Activated naive CD4-positive, alpha-beta T cell treated with anti-CD3 and anti-CD28 coated beads, Interleukin-2, amount 50 U/mL, for 72 hours (primary cell): ENCODE measurements around the gene MEIS2. TPM values are rescaled to one million over a fixed set of nuclear protein-coding genes. Genes with fewer than 3 reads are reported as not detected.
"Not testable (repeated sequence)": the region's sequence is repeated elsewhere in the genome, so short reads cannot be mapped to it uniquely, and the experiment has no call there.

Experiments
- ATAC-seq, 2 donors: fragments of 150-1000 bp; cut with Tn5 transposase; 2 replicates each; pipeline ENCODE4 v1.10.0; 2021; ENCODE audit warnings: mild to moderate bottlenecking in 2 of 2, moderate library complexity in 2 of 2
- DNase-seq, 2 donors: peaks; one replicate each; pipeline ENCODE4 v3.0.0; 2021 to 2022; ENCODE audit warnings: low spot score in 2 of 2
- H3K27ac Mint-ChIP-seq, 2 donors: one replicate each; pipeline ENCODE4 v1.8.0; 2022; ENCODE audit warnings: mild to moderate bottlenecking in 2 of 2, mixed read lengths in 2 of 2
- H3K36me3 Mint-ChIP-seq, 2 donors: one replicate each; pipeline ENCODE4 v1.8.0; 2022; ENCODE audit warnings: mixed read lengths in 2 of 2
- H3K9me3 Mint-ChIP-seq, 2 donors: one replicate each; pipeline ENCODE4 v1.8.0; 2022; ENCODE audit warnings: mixed read lengths in 2 of 2
- total RNA-seq, 2 donors: library from RNA; stranded (reverse); gene quantifications; one replicate each; pipeline ENCODE4 v1.2.3, GENCODE V29; 2022

Gene MEIS2
- total RNA-seq, 2 donors from 2014 or later: 0.16 TPM; not detected in 1

GRCh38 chr15:36992454-36992853, 107.9 kb downstream of the MEIS2 start:
- DNase-seq: no peak
- no peak overlapping the region for H3K27ac Mint-ChIP-seq
- no peaks in the 10 kb centered on the region for H3K36me3 Mint-ChIP-seq
- H3K9me3 Mint-ChIP-seq: no peaks in the 10 kb centered on the region
- ATAC-seq: no peak

- DNase-seq (no peak), ATAC-seq (no peak)
- peaks cover 16 to 18% of the 10 kb centered on the region in 2 donors for H3K9me3 Mint-ChIP-seq
- H3K27ac Mint-ChIP-seq: no peak overlapping the region
- peaks cover 0 to 9% of the 10 kb centered on the region in 2 donors for H3K36me3 Mint-ChIP-seq
These were observed 111.4 kb downstream of the MEIS2 start for GRCh38 chr15:36988947-36989346.

DNA sequence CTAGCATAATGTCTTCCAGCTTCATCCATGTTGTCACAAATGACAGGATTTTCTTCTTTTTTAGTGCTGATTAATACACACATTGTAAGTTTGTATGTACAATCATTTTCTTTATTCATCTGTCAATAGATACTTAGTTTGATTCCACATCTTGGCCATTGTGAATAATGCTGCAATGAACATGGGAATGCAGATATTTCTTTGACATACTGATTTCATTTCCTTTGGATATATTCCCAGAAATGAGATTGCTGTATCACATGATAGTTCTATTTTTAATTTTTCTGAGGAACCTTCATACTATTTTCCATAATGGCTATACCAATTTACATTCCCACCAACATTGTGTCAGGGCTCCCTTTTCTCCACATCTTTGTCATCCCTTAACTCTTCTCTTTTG, 117.9 kb downstream of the MEIS2 start:
- H3K36me3 Mint-ChIP-seq: peaks cover 0 to 12% of the 10 kb centered on the region in 2 donors
- H3K27ac Mint-ChIP-seq: no peak overlapping the region

DNA sequence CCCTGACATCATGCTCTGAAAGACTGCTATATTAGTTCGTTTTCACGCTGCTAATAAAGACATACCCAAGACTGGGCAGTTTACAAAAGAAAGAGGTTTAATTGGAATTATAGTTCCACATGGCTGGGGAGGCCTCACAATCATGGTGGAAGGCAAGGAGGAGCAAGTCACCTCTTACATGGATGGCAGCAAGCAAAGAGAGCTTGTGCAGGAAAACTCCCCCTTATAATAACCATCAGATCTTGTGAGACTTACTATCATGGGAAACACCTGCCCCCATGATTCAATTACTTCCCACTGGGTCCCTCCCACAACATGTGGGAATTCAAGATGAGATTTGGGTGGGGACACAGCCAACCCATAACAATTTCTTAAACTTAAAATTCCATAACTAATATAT, 120.1 kb downstream of the MEIS2 start:
- ATAC-seq, H3K36me3 Mint-ChIP-seq, H3K27ac Mint-ChIP-seq, DNase-seq: not testable (repeated sequence)
- peaks cover 15 to 30% of the 10 kb centered on the region in 2 donors for H3K9me3 Mint-ChIP-seq

More for the DNA sequence above, 117.9 kb downstream of the MEIS2 start:
- DNase-seq (no peak), ATAC-seq (no peak)
- peaks cover 20 to 34% of the 10 kb centered on the region in 2 donors for H3K9me3 Mint-ChIP-seq

- Mint-ChIP-seq H3K9me3 (peaks cover 0 to 16% of the 10 kb centered on the region in 2 donors), H3K36me3 (peaks cover 0 to 4% of the 10 kb centered on the region in 2 donors)
These were observed 121.7 kb downstream of the MEIS2 start for GRCh38 chr15:36978625-36979024.

DNA sequence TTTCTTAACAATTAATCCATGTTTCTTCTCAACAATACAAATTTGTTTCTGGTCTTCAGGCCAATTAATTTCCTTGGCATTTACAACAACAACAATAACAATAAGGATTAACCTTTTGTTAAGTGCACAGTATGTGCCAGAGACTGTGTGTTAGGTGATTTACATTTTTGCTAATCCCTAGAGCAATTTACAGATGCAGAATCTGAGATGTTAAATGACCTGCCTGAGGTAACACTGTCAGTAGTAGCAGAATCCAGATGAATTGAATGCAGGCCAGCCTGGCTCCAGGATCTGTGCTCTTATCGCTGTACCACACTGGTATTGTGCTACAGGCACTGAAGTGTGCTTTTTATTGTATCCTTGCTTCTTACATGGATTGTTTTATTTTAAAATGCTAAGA, 122.2 kb downstream of the MEIS2 start:
- H3K36me3 Mint-ChIP-seq: peaks cover 0 to 4% of the 10 kb centered on the region in 2 donors
- DNase-seq: no peak
- peaks cover 0 to 14% of the 10 kb centered on the region in 2 donors for H3K9me3 Mint-ChIP-seq
- no peak for ATAC-seq
- H3K27ac Mint-ChIP-seq: no peak overlapping the region

More at GRCh38 chr15:36978625-36979024, 121.7 kb downstream of the MEIS2 start:
- DNase-seq (no peak), ATAC-seq (no peak)
- no peak overlapping the region for H3K27ac Mint-ChIP-seq

- ATAC-seq: no peak
- peaks cover 0 to 4% of the 10 kb centered on the region in 2 donors for H3K36me3 Mint-ChIP-seq
- DNase-seq: no peak
- H3K9me3 Mint-ChIP-seq: peaks cover 0 to 10% of the 10 kb centered on the region in 2 donors
- H3K27ac Mint-ChIP-seq: no peak overlapping the region
These were observed 122.7 kb downstream of the MEIS2 start for GRCh38 chr15:36977659-36978058.

DNA sequence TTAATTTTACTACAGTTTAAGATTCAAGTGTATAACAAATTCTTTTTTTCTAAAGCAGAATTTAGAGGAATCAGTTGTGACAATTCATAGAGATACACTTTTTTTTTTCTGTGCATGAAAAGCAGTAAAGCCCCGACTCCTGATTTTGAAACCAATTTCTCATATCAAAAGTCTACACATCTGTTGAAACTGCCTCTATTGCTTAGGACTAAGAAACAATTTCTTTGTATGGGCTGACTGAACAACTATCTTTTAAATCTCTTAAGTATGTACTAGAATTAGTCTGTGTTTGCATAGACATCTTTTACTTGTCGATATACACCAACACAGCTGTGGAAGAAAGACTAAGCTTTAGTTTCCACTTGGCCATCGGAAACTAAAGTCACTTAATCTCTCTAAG, 127.6 kb downstream of the MEIS2 start:
- no peak for DNase-seq
- peaks cover 5 to 9% of the 10 kb centered on the region in 2 donors for H3K9me3 Mint-ChIP-seq
- H3K27ac Mint-ChIP-seq: no peak overlapping the region
- ATAC-seq: no peak
- H3K36me3 Mint-ChIP-seq: no peaks in the 10 kb centered on the region

- ATAC-seq: no peak
- DNase-seq: no peak
- H3K27ac Mint-ChIP-seq: no peak overlapping the region
- H3K9me3 Mint-ChIP-seq: peaks cover 5 to 9% of the 10 kb centered on the region in 2 donors
- no peaks in the 10 kb centered on the region for H3K36me3 Mint-ChIP-seq
These were observed 129.8 kb downstream of the MEIS2 start for GRCh38 chr15:36970522-36970921.

GRCh38 chr15:36967929-36968328, 132.4 kb downstream of the MEIS2 start:
- ATAC-seq: no peak
- Mint-ChIP-seq H3K36me3 (no peaks in the 10 kb centered on the region), H3K9me3 (peaks cover 5 to 9% of the 10 kb centered on the region in 2 donors), H3K27ac (no peak overlapping the region)
- no peak for DNase-seq

DNA sequence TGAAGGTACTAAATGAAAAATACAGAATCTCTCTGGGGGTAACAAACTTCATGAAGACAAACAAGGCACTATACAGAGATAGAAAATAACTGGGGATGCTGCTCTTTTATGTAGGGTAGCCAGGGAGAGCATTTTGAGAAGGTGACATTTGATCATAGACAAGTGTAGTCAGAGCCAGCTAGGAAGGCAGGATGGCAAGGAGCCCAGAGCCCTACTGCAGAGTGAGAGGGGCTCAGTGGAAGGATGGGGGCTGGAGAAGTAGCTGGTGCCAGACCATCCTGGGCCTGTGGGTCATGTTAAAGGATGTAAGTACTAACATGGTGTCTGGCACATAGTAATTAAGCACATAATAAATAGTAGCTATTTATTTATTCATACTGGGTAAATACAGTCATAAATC, 133.6 kb downstream of the MEIS2 start:
- Mint-ChIP-seq H3K36me3 (no peaks in the 10 kb centered on the region), H3K27ac (no peak overlapping the region), H3K9me3 (peaks cover 5 to 9% of the 10 kb centered on the region in 2 donors)
- ATAC-seq: no peak
- DNase-seq: no peak

- H3K27ac Mint-ChIP-seq: no peak overlapping the region
- ATAC-seq: no peak
- no peaks in the 10 kb centered on the region for H3K36me3 Mint-ChIP-seq
These were observed 134.6 kb downstream of the MEIS2 start for GRCh38 chr15:36965570-36966342.

GRCh38 chr15:36964626-36965025, 135.7 kb downstream of the MEIS2 start:
- Mint-ChIP-seq H3K27ac (no peak overlapping the region), H3K9me3 (peaks cover 5% of the 10 kb centered on the region in 2 donors)
- no peak for ATAC-seq

More at GRCh38 chr15:36965570-36966342, 134.6 kb downstream of the MEIS2 start:
- H3K9me3 Mint-ChIP-seq: peaks cover 5 to 9% of the 10 kb centered on the region in 2 donors
- DNase-seq: no peak

DNA sequence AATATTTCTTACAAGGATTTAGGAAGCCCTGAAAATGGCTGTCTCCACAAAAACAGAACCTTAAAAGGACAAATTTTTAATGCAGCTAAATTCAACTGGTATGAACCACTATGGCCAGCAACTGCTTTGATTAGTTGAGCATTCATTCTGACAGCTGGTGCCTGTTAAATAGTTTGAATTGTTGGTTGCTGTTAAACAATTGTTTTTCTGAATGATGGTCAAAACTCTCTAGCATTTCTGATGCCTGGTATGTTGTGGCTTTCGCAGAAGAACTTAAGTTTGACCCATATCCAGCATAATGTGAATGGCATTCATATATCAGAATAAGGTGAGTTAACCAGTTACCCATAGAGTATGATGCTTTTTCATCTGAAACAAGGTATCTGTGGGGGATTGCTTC, 138.4 kb downstream of the MEIS2 start:
- no peak for ATAC-seq
- Mint-ChIP-seq H3K9me3 (no peaks in the 10 kb centered on the region), H3K36me3 (no peaks in the 10 kb centered on the region)

More at GRCh38 chr15:36964626-36965025, 135.7 kb downstream of the MEIS2 start:
- DNase-seq: no peak
- no peaks in the 10 kb centered on the region for H3K36me3 Mint-ChIP-seq

GRCh38 chr15:36960947-36961227, 139.5 kb downstream of the MEIS2 start:
- Mint-ChIP-seq H3K36me3 (no peaks in the 10 kb centered on the region), H3K27ac (no peak overlapping the region), H3K9me3 (no peaks in the 10 kb centered on the region)
- DNase-seq (no peak), ATAC-seq (no peak)

More for the DNA sequence above, 138.4 kb downstream of the MEIS2 start:
- H3K27ac Mint-ChIP-seq: no peak overlapping the region
- no peak for DNase-seq

DNA sequence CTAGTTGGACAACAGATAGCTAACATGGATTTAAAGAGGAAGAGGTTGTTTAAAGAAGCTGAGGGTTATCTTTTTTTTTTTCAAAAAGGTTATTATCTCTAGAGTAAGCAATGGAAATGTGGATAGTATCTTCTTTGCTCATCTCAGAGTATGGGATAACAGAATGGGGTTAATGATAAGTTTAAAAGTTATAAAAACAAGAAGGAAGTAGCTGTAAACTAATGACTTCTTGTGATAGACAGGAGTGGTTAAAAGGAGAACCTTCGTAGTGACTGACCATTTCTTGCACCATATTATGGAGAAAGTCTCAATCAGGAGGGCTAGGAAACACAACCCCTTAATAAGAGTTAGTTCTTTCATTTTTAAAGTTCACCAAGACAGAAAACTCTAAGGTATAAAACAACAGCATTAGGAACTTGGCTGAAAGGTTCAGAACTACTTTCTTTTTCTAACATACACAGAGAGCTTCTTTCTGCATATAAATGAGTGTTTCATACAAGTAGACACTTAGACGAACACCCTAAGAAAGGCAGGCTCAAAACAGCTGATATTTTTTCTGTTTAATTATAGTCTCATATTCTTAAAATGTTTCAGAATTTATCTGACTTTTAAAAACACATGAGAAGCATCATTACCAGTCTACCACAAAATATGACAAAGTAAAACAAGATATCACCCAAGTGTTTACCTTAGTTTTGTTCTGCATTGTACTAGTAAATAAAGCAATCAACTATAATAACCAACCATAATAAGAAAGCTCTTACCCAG, 140.0 kb downstream of the MEIS2 start:
- no peak overlapping the region for H3K27ac Mint-ChIP-seq
- no peak for DNase-seq
- no peaks in the 10 kb centered on the region for H3K36me3 Mint-ChIP-seq
- ATAC-seq: no peak
- H3K9me3 Mint-ChIP-seq: no peaks in the 10 kb centered on the region

DNA sequence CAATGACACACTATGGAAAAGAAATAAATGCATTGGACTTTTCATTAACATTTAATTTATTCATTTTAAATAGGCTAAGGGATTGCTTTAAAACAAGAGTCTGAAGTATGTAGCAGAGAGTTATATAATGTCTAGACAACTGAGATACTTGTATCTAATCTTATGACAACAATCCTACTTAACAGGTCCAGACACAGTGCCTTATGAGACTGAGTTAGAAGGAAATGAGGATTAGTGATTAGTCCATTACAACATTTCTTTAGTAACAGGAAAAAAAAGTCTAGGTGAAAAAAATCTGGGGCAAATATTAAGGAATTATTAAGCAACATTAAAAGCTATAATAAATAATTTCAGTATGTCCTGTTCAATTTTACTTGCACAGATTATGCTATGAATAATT, 140.6 kb downstream of the MEIS2 start:
- Mint-ChIP-seq H3K9me3 (no peaks in the 10 kb centered on the region), H3K36me3 (no peaks in the 10 kb centered on the region), H3K27ac (no peak overlapping the region)
- no peak for ATAC-seq
- DNase-seq: no peak
